COR-L47 (cell line): ENCODE measurements around the gene INTS4.
"Not testable (repeated sequence)": the region's sequence is repeated elsewhere in the genome, so short reads cannot be mapped to it uniquely, and the experiment has no call there.

Experiments used
- DNase-seq: peaks from one replicate; lab custom pipeline; 2025; lab: John Stamatoyannopoulos, UW

Gene INTS4

DNA sequence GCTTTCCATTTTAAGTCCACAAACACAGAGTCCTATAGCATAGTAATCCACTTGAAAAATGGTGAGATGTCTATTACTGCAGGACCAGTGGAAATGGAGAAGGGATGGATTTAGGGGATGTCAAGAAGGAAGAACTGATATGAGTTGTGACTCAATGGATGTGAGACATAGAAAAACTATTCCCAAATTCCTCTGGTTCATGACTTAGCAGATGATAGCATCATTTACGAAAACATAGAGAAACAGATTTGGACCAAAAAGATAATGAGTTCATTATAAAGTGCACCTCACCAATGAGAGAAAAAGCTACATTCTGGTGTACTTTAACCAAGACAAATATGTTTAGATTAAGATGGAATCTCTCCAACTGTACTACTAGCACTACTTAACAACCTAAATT lies 51.2 kb downstream of the INTS4 start:
- not testable (repeated sequence) for DNase-seq

DNA sequence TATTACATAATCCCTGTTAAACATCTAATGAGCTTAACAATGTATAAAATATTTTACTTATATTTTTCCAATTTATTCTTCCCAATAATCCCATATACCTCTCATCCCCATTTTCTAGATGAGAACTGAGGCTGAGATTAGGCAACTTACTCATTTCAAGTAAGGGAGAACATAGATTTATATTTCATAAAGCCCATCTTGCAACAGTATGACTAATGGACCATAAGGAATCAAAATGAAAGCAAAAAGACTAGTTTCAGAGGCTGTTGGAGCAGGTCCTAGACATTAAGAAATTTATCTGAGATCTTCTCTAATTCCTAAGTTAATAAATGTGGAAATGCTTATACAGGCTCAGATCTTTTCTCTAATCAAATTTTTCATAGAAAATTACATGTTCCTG lies 52.0 kb downstream of the INTS4 start:
- DNase-seq, result not testable (repeated sequence)

DNA sequence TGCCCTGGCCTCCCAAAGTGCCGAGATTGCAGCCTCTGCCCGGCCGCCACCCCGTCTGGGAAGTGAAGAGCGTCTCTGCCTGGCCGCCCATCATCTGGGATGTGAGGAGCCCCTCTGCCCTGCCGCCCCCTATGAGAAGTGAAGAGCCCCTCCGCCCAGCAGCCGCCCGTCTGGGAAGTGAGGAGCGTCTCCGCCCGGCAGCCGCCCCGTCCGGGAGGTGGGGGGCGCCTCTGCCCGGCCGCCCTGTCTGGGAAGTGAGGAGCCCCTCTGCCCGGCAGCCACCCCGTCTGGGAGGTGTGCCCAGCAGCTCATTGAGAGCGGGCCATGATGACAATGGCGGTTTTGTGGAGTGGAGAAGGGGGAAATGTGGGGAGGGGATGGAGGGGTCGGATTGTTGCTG lies 60.9 kb downstream of the INTS4 start:
- DNase-seq, result not testable (repeated sequence)

DNA sequence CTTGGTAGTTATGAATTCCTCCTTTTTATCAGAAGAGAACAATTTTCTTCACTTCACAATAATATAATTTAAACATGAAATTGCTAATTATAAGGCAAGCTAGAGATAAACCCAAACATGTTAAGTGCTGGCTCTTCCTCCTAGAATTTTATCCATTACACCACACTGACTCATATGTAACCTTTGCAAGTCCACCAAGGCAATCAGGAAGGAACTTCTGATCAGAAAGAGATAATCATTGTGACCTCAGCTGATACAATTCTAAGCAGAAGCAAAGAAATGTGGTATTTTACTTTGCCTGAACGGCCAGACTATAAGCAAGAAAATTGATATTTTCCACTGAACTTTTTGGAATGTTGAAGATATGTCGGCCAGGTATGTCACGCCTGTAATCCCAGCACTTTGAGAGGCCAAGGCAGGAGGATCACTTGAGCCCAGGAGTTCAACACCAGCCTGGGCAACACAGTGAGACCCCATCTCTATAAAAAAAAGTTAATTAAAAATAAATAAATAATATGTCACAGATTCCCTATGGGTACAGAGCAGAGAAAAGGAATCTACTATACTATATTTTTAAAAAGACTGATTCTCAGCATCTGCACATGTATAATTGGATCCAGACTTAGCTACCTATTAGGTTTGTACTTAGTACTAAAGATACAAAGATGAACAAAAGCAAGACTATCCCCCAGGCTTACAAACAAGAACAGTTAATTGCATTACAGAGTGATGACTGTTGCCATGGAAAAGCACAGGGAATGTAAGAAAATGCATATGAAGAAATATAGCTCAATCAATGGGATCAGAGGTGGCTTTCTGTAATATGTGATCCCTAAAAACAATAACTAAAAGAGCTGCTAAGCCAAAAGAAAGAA lies 63.9 kb downstream of the INTS4 start:
- not testable (repeated sequence) for DNase-seq

DNA sequence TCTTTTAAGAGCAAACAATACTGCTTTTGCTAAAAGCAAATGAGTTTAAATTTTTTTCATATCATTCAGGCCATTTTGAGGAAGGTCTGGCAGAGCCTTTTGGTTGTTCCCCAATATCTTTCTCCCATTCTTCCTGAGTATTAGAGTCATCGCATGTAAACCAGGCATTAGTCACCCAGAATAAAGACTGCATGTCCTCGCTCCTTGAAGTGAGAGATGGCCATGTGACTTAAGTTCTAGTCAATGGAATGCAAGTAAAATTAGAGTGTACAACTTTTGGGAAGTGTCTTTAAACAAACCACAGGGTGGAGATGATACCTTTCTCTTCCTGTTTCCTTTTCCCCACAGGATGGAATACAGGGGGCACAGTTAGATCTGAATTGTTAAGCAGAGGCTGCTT lies 76.8 kb downstream of the INTS4 start:
- not testable (repeated sequence) for DNase-seq

DNA sequence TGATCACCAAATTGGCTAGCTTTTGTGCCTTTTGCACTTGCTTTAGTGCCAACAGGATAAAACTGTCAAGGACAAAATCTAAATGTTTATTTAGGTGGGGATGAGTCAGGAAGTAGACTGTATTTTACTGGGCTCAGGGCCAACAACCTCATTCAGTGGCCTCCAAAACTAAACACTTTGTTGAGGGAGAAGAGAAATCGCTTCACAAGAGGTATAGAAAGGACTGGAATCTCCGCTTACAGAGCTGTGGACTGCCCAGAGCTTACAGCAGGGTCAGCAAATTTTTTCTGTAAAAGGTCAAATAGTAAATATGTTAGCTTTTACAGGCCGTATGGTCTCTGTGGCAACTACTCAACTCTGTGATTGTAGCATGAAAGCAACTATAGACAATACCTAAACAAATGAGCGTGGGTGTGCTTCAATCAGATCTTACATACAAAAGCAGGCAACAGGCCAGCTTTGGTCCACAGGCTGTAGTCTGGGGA lies 80.1 kb downstream of the INTS4 start:
- DNase-seq, result peak; percentile 79

DNA sequence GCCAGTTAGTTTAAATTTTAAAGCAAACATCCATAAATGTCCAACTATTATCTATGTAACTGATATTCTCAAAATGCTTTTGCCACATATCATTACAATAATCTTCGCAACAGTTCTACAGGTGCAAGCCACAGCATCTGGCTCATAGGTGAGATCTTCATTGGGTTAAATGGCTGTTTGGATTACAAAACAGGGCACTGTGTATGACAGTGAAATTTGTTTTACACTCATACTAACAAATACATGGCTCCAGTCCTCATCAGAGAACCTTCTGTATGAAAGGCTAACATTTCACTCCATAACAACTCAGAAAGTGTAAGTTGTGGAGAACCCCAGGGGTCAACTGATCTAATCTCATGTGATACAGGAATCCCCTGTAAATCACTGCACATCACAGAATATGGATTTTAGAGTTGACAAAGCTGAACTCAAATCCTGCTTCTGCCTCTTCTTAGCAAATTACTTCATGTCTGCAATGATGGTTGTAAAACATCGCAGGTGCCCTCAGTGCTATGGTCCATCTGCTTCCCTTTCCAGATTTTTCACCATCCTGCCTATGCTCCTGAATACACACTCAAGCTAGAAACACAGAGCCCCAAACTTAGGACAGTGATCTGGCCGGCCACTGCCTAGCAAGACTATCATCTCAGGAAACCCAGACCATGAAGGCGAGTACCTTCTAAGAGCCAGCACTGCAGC lies 80.7 kb downstream of the INTS4 start:
- DNase-seq, result not testable (repeated sequence)

DNA sequence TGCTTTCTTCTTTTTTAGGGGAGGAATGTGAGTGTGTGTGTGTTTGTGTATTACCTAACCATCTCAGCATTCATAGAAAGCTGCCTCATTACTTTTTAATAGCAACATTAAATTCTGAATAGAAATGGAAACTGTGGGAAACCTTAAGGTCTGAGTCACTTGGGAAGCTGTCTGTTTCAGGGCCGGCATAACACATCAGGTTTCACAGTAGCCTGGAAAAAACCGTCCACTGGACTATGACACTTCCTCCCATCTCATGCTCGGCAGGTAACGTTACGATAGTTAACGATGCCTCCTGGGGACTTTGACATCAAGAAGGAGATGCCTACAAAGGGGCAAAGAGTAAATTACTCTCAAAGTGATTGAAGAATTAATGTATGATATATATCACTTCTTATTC lies 83.6 kb downstream of the INTS4 start:
- not testable (repeated sequence) for DNase-seq

DNA sequence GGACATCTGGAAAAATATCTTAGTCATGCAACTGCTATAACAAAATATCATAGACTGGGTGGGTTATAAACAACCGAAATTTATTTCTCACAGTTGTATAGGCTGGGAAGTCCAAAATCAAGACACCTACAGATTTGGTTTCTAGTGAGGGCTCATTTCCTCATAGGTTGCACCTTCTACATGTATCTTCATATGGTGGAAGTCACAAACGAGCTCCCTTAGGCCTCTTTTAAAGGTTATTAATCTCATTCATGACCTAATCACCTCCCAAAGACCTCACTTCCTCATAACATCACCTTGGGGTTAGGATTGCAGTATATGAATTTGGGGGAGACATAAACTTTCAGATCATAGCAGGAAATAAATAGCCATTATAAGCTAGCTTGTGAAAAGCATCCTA lies 85.2 kb downstream of the INTS4 start:
- no peak for DNase-seq

DNA sequence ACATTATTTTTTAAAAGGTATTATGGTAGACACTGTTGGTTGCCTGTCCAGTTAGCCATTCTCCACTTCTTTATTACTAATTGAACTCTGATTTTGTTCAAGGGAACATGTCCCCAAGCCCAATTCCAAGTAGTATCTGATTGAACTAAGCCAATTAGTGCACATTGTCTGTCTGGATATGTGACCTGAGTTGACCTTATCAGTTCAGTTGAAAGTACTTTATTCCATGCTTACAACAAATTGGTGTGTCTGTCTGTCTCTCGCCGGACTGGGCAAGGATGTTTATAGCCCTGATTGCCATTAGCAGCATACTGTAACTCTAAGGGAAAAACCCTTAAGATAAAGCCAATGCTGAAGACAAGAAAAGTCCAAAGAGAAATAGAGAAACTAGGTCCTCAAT lies 85.6 kb downstream of the INTS4 start:
- no peak for DNase-seq

DNA sequence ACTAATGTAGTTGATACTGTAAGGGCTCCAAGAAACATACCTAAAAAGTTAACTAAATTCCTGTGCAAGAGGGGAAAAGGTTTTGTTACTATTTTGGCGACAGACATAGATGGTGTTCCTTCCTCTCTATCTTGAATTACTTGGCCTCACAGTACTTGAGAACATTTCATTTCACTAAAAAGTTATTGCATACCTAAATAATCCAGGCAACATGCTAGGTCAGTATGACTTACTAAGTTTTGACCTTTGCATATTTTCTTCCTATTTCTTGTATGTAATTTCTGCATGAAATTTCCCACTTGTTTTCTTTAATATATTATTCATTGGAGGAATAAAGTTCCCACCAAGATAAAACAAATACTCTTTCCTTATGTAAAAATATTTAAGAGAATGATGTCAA lies 99.5 kb downstream of the INTS4 start:
- not testable (repeated sequence) for DNase-seq

DNA sequence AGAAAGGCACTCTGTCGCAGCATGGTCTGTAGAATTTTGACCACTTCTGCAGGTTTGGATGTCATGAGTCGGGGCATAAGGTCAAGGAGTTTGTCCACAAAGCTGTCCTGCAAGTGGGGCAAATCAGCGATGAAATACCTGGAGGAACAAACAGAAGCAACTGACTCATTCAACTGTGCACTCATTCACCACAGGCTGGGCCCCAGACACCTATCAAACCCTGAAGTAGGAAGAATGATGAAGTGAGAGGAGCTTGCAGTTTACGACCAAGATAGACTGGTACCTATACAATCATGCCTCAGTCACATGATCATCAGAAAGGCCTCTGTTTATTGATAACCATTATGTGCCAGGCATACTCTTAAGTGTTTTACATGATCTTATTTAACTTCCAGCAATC lies 102.8 kb downstream of the INTS4 start:
- DNase-seq, result not testable (repeated sequence)

DNA sequence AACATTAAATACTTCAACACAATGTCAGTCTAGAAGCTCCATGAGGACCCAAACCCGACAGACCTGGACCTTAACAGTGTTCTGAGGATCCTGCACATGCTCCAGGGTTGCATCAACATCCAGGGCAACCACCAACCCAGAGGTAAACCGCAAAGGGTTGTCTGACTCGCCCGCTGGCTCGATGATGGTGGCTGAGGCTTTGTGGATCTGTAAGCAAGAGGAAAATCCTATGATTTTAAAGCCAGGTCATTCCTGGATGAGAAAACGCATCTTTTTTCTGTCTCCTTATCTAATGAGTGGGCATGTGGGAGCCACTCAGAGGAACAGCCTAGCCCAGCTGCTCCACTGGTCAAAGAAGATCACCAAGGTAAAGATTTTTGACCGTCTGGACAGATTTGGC lies 103.2 kb downstream of the INTS4 start:
- DNase-seq, result not testable (repeated sequence)

DNA sequence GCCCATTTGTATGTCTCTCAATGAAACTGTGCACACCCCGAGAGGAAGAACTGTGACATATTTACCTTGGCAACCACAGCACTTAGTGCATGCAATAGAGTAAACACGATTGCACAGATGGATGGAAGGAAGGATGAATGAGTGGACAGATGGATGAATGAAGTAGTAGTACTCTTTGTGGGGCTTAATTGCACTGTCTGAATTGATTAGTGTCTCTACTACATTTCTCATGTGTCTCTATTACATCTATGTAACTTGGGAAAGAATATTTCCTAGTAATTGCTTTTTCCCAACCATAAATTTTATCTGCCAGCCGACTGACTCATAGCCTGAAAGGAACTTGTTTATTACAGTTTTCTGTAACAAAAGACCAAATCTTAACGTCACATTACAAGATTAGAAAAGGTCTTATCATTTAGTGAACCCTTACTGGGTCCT lies 103.8 kb downstream of the INTS4 start:
- DNase-seq, result peak; percentile 12

DNA sequence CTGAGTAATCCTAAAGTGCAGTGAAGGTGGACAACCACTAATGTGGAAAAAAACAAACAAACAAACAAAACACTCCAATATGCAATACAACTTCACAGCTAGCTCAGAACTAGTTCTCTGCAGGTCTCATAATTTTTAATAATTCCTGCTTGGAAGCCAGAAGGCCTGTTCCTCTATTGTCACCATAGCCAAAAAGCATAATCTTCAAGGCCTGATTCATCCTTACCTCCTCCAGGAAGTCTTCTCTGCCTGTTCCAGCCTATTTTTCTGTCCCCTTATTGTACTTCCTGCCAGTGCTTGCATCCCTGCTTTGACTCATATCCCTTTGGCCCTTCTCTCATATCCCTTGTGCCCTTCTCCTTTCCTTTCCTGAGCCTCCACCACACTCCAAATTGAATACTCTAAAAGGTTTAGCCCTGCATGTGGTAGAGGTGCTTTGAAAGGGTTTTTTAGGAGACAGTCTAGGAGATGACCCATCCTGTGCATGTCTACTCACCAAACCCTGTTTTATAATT lies 104.3 kb downstream of the INTS4 start:
- DNase-seq, result not testable (repeated sequence)

DNA sequence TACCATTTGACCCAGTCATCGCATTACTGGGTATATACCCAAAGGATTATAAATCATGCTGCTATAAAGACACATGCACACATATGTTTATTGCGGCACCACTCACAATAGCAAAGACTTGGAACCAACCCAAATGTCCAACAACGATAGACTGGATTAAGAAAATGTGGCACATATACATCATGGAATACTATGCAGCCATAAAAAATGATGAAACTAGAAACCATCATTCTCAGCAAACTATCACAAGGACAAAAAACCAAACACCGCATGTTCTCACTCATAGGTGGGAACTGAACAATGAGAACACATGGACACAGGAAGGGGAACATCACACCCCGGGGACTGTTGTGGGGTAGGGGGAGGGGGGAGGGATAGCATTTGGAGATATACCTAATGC lies 105.4 kb downstream of the INTS4 start:
- not testable (repeated sequence) for DNase-seq

DNA sequence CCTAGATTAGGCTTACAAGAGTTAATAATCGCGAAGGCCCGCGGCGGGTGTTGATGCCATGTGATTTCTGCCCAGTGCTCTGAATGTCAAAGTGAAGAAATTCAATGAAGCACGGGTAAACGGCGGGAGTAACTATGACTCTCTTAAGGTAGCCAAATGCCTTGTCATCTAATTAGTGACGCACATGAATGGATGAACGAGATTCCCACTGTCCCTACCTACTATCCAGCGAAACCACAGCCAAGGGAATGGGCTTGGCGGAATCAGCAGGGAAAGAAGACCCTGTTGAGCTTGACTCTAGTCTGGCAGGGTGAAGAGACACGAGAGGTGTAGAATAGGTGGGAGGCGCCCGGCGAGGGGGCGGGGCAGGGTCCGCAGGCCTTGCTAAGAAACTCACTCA lies 108.1 kb downstream of the INTS4 start:
- no peak for DNase-seq

DNA sequence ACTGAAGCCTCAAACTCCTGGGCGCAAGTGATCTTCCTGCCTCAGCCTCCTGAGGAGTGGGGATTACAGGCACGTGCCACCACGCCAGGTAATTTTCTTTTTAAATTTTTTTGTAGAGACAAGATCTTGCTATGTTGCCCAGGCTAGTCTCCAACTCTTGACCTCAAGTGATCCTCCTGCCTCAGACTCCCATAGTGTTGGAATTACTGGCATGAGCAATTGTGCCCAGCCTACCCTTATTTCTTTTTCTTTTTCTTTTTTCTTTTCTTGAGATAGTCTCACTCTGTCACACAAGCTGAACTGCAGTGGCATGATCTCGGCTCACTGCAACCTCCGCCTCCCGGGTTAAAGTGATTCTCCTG lies 109.7 kb downstream of the INTS4 start:
- no peak for DNase-seq

DNA sequence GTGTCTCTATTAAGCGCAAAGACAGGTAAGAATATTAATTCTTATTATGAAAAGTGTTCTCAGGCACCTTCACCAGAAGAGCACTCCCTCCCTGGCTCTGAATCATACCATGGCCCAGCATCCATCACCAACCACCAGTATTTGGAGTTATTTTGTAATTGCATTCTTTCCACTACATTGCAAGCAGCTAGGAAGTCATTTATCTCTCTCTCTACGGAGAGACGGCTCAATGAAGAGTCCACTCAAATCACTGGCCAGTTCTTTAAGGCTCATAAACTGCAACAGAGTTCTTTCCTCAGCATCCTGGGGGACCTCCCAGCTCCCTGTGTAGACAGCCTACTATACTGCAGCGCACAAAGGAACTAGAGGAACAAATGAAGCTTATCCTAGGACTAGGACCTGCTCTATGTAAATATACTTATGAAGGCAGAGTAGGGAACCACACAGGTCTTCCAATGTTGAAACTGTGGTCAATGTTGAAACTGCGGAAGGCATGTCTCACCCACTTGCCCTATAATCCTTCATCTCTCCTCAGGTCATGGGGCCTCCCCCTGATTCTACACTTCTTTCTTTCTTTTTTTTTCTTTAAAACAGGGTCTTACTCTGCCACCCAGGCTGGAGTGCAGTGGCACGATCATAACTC lies 110.2 kb downstream of the INTS4 start:
- DNase-seq, result no peak

DNA sequence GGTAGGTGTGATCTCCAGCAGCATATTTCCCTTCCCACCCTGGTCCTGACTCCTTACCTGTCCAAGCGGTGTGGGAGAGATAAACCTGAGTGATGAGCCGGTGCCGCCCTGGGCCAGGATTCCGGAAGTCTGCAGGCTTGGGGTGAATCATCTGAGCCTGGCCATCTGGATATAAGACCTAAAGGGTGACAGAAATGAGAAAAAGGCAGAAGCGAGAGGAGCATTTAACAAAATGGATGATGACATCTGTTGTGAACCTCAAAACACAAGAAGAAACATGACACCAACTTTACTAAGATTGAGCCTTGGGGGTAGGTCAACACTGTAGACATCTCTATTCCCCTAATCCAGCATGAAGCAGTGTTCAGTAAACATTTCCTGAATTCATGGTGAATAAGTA lies 110.7 kb downstream of the INTS4 start:
- no peak for DNase-seq

DNA sequence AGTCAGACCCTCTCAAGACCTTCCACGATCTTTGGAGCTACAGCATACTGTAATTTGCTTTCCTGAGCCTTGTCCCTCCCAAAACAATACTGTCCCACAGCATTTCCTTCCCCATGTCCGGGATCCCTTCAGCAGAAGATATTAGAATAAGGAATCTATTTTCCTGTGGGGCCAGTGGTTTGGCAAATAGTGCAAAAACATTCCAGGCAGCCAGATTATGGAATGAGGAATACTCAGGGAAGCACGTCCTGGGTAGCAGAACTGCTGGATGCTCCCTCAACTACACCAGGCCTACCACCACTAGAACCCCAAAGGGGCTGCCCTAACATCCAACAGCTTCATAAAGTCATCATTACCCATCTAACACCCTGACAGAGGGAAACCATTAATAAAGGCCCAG lies 112.1 kb downstream of the INTS4 start:
- DNase-seq, result no peak

DNA sequence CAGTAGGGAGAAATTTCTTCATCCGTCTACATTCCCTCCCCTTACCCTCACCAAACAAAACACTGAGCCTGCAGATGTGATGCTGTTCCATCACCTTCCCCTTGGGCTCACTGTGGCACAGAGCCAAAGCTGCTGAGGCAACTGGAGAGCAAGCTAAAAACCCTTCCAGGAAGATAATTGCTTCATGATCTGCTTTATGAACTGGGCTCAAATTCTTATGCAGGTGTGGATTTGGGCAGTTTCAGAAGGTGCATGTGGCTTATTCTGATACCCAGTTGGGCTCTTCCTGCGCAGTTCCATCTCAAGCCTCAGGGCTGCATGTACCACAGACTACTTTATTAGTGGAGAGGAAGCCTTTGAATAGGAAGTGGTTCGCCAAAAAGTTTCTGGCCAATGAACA lies 115.2 kb downstream of the INTS4 start:
- peak; percentile 6 for DNase-seq
